ENCODE measurements around the gene PPIF. TPM values are rescaled to one million over a fixed set of nuclear protein-coding genes. Genes with fewer than 3 reads are reported as not detected.

The PPIF gene
- total RNA-seq, 1 donor from 2014 or later = 21.9 TPM

DNA sequence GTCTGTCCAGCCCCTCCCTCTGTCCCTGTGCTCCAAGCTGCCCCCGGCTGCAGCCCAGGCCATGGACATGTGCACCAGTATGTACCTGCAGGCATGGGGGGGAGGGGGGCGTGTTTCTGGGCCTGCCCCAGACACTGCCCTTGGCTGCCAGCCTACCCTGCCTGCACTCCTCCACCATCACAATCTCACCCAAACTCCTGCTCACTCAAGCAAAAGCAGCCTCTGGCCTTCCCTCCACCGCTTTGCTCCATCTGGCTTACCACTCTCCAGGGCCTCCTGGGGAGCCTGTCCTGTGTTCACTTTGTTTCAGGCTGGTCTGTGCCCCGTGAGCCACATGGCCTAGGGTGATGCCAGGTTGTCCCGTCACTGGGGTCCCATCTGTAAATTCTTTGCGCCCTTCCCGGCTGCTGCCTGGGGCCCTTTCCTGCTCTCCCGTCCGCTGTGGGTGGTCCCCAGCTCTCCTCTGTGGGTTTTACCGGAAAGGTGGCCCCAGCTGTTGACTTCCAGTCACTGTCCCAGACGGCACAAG is 33.3 kb upstream of the PPIF start:
- Mint-ChIP-seq H3K27ac (ENCODE audit: unreplicated experiment) (no peak overlapping the region), H3K4me3 (ENCODE audit: unreplicated experiment) (peak overlapping the region; percentile 35), H3K9me3 (ENCODE audit: unreplicated experiment) (no peaks in the 10 kb centered on the region), H3K27me3 (ENCODE audit: unreplicated experiment) (peaks cover 39% of the 10 kb centered on the region), H3K4me1 (ENCODE audit: unreplicated experiment) (peaks cover 20% of the 10 kb centered on the region), H3K36me3 (ENCODE audit: low read depth, unreplicated experiment) (peaks cover 28% of the 10 kb centered on the region)
- TF ChIP-seq CTCF (IDR thresholded peaks at IDR 0.05; ENCODE audit: unreplicated experiment) = no peak
- no peak for DNase-seq (ENCODE audit: low spot score)

GRCh38 chr10:79314761-79315601 is 32.3 kb upstream of the PPIF start:
- DNase-seq (ENCODE audit: low spot score) = no peak
- H3K36me3 Mint-ChIP-seq (ENCODE audit: low read depth, unreplicated experiment) = peaks cover 22% of the 10 kb centered on the region
- H3K4me3 Mint-ChIP-seq (ENCODE audit: unreplicated experiment) = no peak overlapping the region
- H3K27me3 Mint-ChIP-seq (ENCODE audit: unreplicated experiment) = peaks cover 33% of the 10 kb centered on the region
- H3K27ac Mint-ChIP-seq (ENCODE audit: unreplicated experiment) = no peak overlapping the region
- H3K9me3 Mint-ChIP-seq (ENCODE audit: unreplicated experiment) = no peaks in the 10 kb centered on the region
- peaks cover 15% of the 10 kb centered on the region for H3K4me1 Mint-ChIP-seq (ENCODE audit: unreplicated experiment)
- no peak for TF ChIP-seq CTCF (IDR thresholded peaks at IDR 0.05; ENCODE audit: unreplicated experiment)

- H3K27ac Mint-ChIP-seq (ENCODE audit: unreplicated experiment) = no peak overlapping the region
- DNase-seq (ENCODE audit: low spot score) = no peak
- H3K9me3 Mint-ChIP-seq (ENCODE audit: unreplicated experiment) = no peaks in the 10 kb centered on the region
- peaks cover 33% of the 10 kb centered on the region for H3K27me3 Mint-ChIP-seq (ENCODE audit: unreplicated experiment)
- H3K36me3 Mint-ChIP-seq (ENCODE audit: low read depth, unreplicated experiment) = peaks cover 22% of the 10 kb centered on the region
- TF ChIP-seq CTCF (IDR thresholded peaks at IDR 0.05; ENCODE audit: unreplicated experiment) = no peak
- peak overlapping the region; percentile 52 for H3K4me3 Mint-ChIP-seq (ENCODE audit: unreplicated experiment)
- H3K4me1 Mint-ChIP-seq (ENCODE audit: unreplicated experiment) = peaks cover 15% of the 10 kb centered on the region
Observed at GRCh38 chr10:79315602-79315920, 31.7 kb upstream of the PPIF start.

GRCh38 chr10:79316671-79317431 is 30.4 kb upstream of the PPIF start:
- no peak for DNase-seq (ENCODE audit: low spot score)
- Mint-ChIP-seq H3K27me3 (ENCODE audit: unreplicated experiment) (peaks cover 28% of the 10 kb centered on the region), H3K4me1 (ENCODE audit: unreplicated experiment) (peaks cover 15% of the 10 kb centered on the region), H3K27ac (ENCODE audit: unreplicated experiment) (peak overlapping the region; percentile 59), H3K36me3 (ENCODE audit: low read depth, unreplicated experiment) (peaks cover 22% of the 10 kb centered on the region), H3K9me3 (ENCODE audit: unreplicated experiment) (no peaks in the 10 kb centered on the region), H3K4me3 (ENCODE audit: unreplicated experiment) (no peak overlapping the region)
- no peak for TF ChIP-seq CTCF (IDR thresholded peaks at IDR 0.05; ENCODE audit: unreplicated experiment)
